NCI-H774 (cell line): Measurements from ENCODE around the gene DQX1.
"Not testable (repeated sequence)": the region's sequence is repeated elsewhere in the genome, so short reads cannot be mapped to it uniquely, and the experiment has no call there.

Experiments
- DNase-seq: peaks from one replicate; lab custom pipeline; 2025; lab: John Stamatoyannopoulos, UW

Gene DQX1

GRCh38 chr2:74525717-74526648, at the start of gene DQX1:
Gene DQX1, minus strand, starts transcription at chr2:74526231. Its CDS starts 502 bp downstream, at chr2:74525729.
- DNase-seq = no peak

- DNase-seq = no peak
These were observed 49.3 kb upstream of the DQX1 start for GRCh38 chr2:74575320-74575719.

DNA sequence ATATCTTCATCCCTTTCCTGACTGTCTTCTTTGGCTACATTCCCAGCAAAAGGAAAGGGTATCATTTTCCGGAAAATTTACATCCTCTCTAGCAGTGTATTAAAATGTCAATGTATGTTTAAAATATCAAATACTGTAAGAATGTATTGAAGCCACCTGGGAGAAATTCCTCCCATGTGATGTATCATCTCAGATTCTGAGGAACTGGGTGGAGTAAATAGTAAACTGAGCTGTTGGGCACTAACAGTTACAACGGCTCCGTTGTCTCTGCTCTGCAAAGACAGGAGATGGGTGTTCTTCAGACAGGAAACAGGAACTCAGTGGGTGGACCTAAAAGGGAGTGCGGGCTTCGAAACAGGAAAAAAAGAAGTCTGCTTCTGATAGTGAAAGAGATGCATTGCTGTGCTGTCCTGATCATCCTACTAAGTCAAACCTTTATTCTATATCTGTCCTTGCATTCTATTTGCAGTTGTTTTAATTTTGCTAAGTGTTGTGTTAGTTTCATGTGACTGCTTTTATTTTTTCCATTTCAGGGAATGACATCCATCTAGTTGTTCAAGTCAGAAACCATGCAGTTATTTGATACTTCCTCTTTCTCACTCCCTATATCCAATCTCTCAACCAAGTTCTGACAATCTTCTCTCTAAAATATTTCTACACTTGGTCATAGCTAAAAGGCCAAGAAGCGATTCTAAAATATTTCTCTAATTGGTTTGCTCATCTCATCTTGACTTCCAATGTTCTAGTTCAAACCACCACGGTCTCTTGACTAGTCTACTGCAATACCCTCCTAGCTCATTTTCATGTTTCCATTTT, 47.9 kb upstream of the DQX1 start:
- no peak for DNase-seq

- no peak for DNase-seq
These were observed 46.3 kb upstream of the DQX1 start for GRCh38 chr2:74572178-74572925.

GRCh38 chr2:74571058-74571457, 45.0 kb upstream of the DQX1 start:
- DNase-seq = no peak

DNA sequence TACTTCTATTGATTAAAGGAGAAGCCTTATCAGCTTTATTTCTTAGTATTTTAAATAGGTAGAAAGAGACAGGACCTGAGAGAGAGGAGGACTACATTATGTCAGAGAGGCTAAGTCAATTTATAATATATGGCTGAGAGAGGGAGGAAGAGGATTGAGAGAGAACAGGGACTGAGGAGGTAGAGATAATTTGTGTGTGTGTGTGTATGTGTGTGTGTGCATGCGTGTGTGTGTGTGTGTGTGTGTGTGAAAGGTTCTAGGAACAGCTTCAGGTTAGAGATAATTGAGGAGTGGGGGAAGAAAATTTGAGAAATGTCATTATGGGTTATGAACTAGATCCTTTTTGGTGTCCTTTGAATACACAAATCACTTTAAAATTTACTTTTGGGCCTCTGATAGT, 43.7 kb upstream of the DQX1 start:
- no peak for DNase-seq

- no peak for DNase-seq
These were observed 41.9 kb upstream of the DQX1 start for GRCh38 chr2:74567881-74568280.

DNA sequence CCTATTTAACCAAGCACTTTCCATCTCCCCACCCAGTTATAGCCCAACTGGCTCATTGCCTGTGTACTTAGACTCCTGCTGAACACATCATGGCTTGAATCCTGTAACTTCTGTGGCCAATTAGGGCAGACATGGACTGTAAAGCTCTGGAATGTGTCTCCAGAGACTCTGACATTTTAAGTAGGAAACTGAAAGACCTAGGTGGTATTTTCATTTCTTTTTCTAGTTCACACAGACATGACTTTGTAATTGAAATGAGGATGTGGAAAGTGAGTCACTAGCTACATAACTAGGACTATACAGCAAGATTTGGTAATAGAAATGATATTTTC, 40.7 kb upstream of the DQX1 start:
- DNase-seq = no peak

DNA sequence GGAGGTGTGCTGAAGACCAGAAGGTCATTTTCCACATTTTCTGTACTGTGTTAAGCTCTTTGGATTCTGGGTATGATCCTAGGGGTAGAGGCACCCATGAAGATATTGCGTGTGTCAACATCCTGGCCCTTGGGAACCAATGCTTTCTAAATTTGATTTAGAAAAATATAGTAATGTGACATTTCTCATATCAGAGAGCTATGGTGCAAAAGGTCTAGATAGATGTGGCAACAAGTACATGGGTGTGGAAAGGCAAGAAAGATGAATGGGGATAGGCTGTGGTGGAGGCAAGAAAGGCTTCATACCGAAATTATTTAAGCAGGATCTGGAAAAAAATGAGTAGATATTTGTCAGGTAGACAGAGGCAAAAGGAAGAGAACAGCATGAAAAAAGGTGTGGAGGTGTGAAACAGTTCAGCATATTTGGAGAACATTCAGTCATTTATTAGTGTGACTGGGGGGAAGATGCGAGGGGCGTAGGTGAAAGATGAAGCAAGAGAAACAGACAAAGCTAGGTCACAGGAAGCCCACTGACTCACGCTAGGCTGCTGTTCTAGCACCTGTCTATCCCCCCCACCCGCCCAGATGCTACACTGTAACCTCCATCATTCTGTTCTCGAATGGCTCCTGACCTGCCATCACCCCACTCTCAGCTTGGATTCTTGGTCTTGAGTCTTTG, 40.2 kb upstream of the DQX1 start:
- no peak for DNase-seq

DNA sequence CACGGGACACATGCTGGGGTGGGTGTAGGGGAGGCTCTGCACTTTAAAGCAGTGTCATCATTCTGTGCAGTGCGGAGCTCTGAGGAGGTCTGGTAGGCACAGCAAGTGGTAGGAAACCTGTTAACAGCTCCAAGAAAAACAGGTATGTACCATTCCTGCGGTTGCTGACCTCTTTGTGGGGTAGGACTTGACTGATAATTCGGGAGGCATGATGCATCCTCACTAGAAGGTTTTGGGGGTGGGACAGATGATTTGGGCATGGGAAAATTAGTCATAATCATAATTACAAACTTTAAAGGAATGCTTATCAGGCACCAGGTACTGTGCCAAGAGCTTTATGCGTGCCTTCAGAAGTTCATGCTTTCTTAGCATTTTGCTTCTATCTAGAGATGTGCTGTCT, 38.2 kb upstream of the DQX1 start:
- DNase-seq = no peak

DNA sequence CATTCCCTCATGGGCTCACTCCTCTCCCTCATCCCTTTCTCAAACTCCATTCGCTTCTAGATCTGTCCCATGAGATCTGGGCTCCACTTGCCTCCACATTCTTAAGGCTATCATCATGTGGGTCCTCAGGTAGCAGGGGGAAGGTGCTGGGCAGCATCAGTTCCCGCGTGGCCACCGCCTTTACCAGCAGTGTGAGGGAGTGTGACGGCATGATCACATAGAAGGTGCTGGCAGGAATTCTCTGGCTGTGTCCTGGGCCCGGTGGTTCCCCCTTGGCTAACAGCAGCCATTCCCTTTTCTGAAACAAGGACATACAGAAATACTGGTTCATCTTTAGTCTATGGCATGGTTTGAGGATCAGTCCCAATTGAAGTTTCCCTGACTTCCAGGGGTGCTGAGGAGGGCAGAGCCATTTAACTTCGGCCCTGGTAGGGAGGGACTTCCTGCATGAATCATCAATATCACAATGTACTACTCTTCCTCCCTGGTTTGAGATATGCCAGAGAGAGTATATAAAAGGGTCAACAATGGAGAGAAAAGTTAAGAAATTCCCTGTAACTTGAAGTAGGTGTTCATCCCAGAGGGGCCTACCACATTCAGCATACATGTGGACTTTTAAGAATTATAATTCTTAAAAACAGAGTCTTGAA, 36.2 kb upstream of the DQX1 start:
- no peak for DNase-seq

- DNase-seq = not testable (repeated sequence)
These were observed 35.0 kb upstream of the DQX1 start for GRCh38 chr2:74561022-74561421.

DNA sequence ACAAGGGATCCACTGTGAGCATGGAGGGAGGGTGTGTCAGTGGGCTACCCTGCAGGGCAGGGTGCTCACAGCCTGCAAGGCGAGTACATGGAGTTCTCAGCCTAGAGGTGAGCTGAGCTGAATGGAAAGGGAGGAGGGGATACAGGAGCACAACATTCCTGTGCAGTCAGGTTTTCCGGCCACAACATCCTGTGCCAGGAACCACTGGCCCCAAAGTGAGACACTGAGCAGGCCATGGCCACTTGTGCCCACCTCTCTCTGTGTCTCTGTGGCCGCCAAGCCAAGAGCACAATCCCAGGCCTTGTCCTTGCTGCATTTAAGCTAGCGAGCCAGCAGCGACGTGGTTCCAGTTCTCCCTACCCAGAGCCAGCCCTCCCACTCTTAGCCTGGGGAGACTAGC, 34.6 kb upstream of the DQX1 start:
- no peak for DNase-seq

GRCh38 chr2:74559912-74560311, 33.9 kb upstream of the DQX1 start:
- DNase-seq = no peak

GRCh38 chr2:74558284-74559230, 32.5 kb upstream of the DQX1 start:
- no peak for DNase-seq

DNA sequence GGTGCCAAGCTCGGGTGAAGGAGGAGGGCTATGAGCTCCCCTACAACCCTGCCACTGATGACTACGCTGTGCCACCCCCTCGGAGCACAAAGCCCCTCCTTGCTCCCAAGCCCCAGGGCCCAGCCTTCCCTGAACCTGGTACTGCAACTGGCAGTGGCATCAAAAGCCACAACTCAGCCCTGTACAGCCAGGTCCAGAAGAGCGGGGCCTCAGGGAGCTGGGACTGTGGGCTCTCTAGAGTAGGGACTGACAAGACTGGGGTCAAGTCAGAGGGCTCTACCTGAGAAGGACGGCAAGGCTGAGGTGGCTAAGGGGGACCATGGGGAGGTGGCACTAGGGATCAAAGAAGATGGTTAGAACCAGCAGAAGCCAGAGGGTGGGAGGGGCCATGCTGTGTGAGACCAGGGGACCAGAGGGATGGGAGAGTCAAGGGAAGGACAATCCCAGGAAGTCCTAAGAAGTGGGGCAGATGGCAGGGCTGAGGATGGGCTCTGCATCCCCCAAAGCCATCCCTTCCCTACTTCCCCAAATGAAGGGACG, 30.9 kb upstream of the DQX1 start:
- no peak for DNase-seq

- DNase-seq = no peak
These were observed 30.1 kb upstream of the DQX1 start for GRCh38 chr2:74556159-74556558.

- no peak for DNase-seq
These were observed 29.6 kb upstream of the DQX1 start for GRCh38 chr2:74555610-74556103.

- peak; percentile 19 for DNase-seq
These were observed 28.9 kb upstream of the DQX1 start for GRCh38 chr2:74554820-74555531.
